CD4-positive, alpha-beta T cell (primary cell): ENCODE results near the gene STAT5B. TPM values are rescaled to one million over a fixed set of nuclear protein-coding genes. Genes with fewer than 3 reads are reported as not detected.
A peak's percentile ranks its signal among the peaks of the same experiment; 100 is the strongest.
"Not testable (repeated sequence)": the region's sequence is repeated elsewhere in the genome, so short reads cannot be mapped to it uniquely, and the experiment has no call there.

Experiments used
- ATAC-seq: fragments of 200-7000 bp; cut with Tn5 transposase; one replicate; pipeline ENCODE4 v1.10.0; 2022; ENCODE audit warnings: mild to moderate bottlenecking; ENCODE audit not compliant: poor library complexity
- CTCF ChIA-PET: fragments of 350-600 bp; sonication (Branson Sonifier 250); formaldehyde crosslinking; loops from one replicate; lab custom pipeline; 2021; ENCODE audit warnings: antibody characterized with exemption, inconsistent platforms; lab: Charles Lee
- POLR2A ChIA-PET: fragments of 350-600 bp; sonication (Branson Sonifier 250); formaldehyde crosslinking; loops from one replicate; lab custom pipeline; 2021; ENCODE audit warnings: antibody characterized with exemption, inconsistent platforms; lab: Charles Lee
- DNase-seq, 14 experiments: peaks; one replicate each; pipeline ENCODE4 v3.0.0-alpha.2; 2013 to 2020; ENCODE audit warnings: mixed read lengths in 2 of 14
- H3K27ac ChIP-seq, 2 donors: one replicate each; pipeline versions ENCODE4 v1.5.1 to v1.7.0; 2013; ENCODE audit warnings: low read length in 2 of 2, low read depth in 1 of 2, mild to moderate bottlenecking in 1 of 2
- H3K27me3 ChIP-seq, 2 experiments: 1 replicate in 1 of 2; 2 replicates in 1 of 2; pipeline versions ENCODE4 v1.6.1 to v1.7.0; 2013; ENCODE audit warnings: low read length in 2 of 2, control low read depth in 1 of 2, mild to moderate bottlenecking in 1 of 2, moderate library complexity in 1 of 2; ENCODE audit not compliant: insufficient read depth in 2 of 2, control insufficient read depth in 1 of 2
- H3K36me3 ChIP-seq: one replicate; pipeline ENCODE4 v1.6.1; 2013; ENCODE audit warnings: low read length, control low read depth; ENCODE audit not compliant: insufficient read depth
- H3K4me1 ChIP-seq: one replicate; pipeline ENCODE4 v1.6.1; 2013; ENCODE audit warnings: low read length, control low read depth; ENCODE audit not compliant: insufficient read depth
- H3K4me3 ChIP-seq: one replicate; pipeline ENCODE4 v1.5.1; 2013; ENCODE audit warnings: mild to moderate bottlenecking, low read length, moderate library complexity
- H3K9me3 ChIP-seq, 2 experiments: 1 replicate in 1 of 2; 2 replicates in 1 of 2; pipeline versions ENCODE4 v1.6.1 to v1.7.0; 2013; ENCODE audit warnings: low read length in 2 of 2, mild to moderate bottlenecking in 2 of 2, control low read depth in 1 of 2, moderate library complexity in 1 of 2; ENCODE audit not compliant: control insufficient read depth in 1 of 2, insufficient read depth in 1 of 2
- H3K27ac Mint-ChIP-seq: one replicate; pipeline ENCODE4 v1.8.0; 2020; ENCODE audit warnings: mixed read lengths
- H3K27me3 Mint-ChIP-seq: one replicate; pipeline ENCODE4 v1.8.0; 2021; ENCODE audit warnings: mixed read lengths
- H3K36me3 Mint-ChIP-seq: one replicate; pipeline ENCODE4 v1.8.0; 2021; ENCODE audit warnings: low read depth, mixed read lengths
- H3K4me1 Mint-ChIP-seq: one replicate; pipeline ENCODE4 v1.8.0; 2021; ENCODE audit warnings: low read depth, mixed read lengths
- H3K4me3 Mint-ChIP-seq: one replicate; pipeline ENCODE4 v1.8.0; 2020; ENCODE audit warnings: mild to moderate bottlenecking, mixed read lengths
- H3K9me3 Mint-ChIP-seq: one replicate; pipeline ENCODE4 v1.8.0; 2020; ENCODE audit warnings: mixed read lengths
- CTCF ChIP-seq: fragments of 200-600 bp; IDR thresholded peaks from one replicate; pipeline ENCODE4 v1.8.0; 2022; ENCODE audit warnings: antibody characterized with exemption, mild to moderate bottlenecking
- intact Hi-C, 2 experiments: fragments of 100-400 bp; cut with DNase I in 1 of 2; cut with micrococcal nuclease in 1 of 2; formaldehyde crosslinking; loops; one replicate each; pipeline versions ENCODE4 v1.15.1 to v1.9.0; 2023 to 2025; cut with DNase I, micrococcal nuclease
- total RNA-seq, 174 experiments: library from RNA in 2 of 174; stranded (reverse) in 2 of 174; gene quantifications; one replicate each; pipeline ENCODE4 v1.2.3 and lab custom pipeline; 2021 to 2026

Gene STAT5B
- total RNA-seq, 2 experiments from 2014 or later, result 99.4 to 104 TPM

- Histone ChIP-seq H3K4me1 (no peaks in the 10 kb centered on the region), H3K36me3 (peaks cover 91% of the 10 kb centered on the region), H3K27me3 (no peaks in the 10 kb centered on the region), H3K4me3 (no peak overlapping the region), H3K9me3 (no peaks in the 10 kb centered on the region), H3K27ac (no peak overlapping the region)
- ATAC-seq, result no peak
- TF ChIP-seq CTCF, result no peak
- no peaks in the 10 kb centered on the region for H3K27me3 Mint-ChIP-seq
- H3K4me1 Mint-ChIP-seq, result no peaks in the 10 kb centered on the region
- no peak for DNase-seq
- peaks cover 85% of the 10 kb centered on the region for H3K36me3 Mint-ChIP-seq
- ChIA-PET CTCF (interaction anchor here (1.7 kb wide), 1 partner anchor 10 kb away, joined by 5 read pairs; no protein-coding TSS in a partner anchor), POLR2A (interaction anchor here (0.6 to 1.5 kb wide), 2 partner anchors 18 to 1148 kb away, joined by 4 to 5 read pairs; partner anchors contain the start of gene GHDC)
- H3K9me3 Mint-ChIP-seq, result no peaks in the 10 kb centered on the region
- H3K4me3 Mint-ChIP-seq, result no peak overlapping the region
- no peak overlapping the region for H3K27ac Mint-ChIP-seq
- intact Hi-C loops, result no loop called here
Measured at GRCh38 chr17:42212382-42212781, 63.8 kb downstream of the STAT5B start.

- H3K4me1 ChIP-seq, H3K4me1 Mint-ChIP-seq, H3K9me3 ChIP-seq, DNase-seq, H3K4me3 Mint-ChIP-seq, H3K9me3 Mint-ChIP-seq, H3K4me3 ChIP-seq, H3K27ac ChIP-seq, intact Hi-C loops, H3K27ac Mint-ChIP-seq, H3K27me3 ChIP-seq, ATAC-seq, H3K27me3 Mint-ChIP-seq: not testable (repeated sequence)
- ChIA-PET CTCF (interaction anchor here (1.7 kb wide), 1 partner anchor 10 kb away, joined by 5 read pairs; no protein-coding TSS in a partner anchor), POLR2A (interaction anchor here (1.5 kb wide), 1 partner anchor 18 kb away, joined by 4 read pairs; the partner anchor contains the start of gene GHDC)
- H3K36me3 Mint-ChIP-seq, result peaks cover 85% of the 10 kb centered on the region
- H3K36me3 ChIP-seq, result peaks cover 91% of the 10 kb centered on the region
Measured at GRCh38 chr17:42211921-42212341, 64.3 kb downstream of the STAT5B start.

- Histone ChIP-seq H3K27ac (no peak overlapping the region), H3K4me1 (no peaks in the 10 kb centered on the region), H3K36me3 (peaks cover 89% of the 10 kb centered on the region), H3K9me3 (no peaks in the 10 kb centered on the region), H3K27me3 (no peaks in the 10 kb centered on the region), H3K4me3 (no peak overlapping the region)
- DNase-seq (no peak), ATAC-seq (no peak)
- intact Hi-C loops, result no loop called here
- Mint-ChIP-seq H3K27ac (no peak overlapping the region), H3K4me3 (no peak overlapping the region), H3K9me3 (no peaks in the 10 kb centered on the region), H3K36me3 (peaks cover 83% of the 10 kb centered on the region), H3K27me3 (no peaks in the 10 kb centered on the region), H3K4me1 (no peaks in the 10 kb centered on the region)
- ChIA-PET CTCF (no interaction called here), POLR2A (no interaction called here)
- no peak for TF ChIP-seq CTCF
Measured at GRCh38 chr17:42210046-42210445, 66.1 kb downstream of the STAT5B start.

- H3K36me3 ChIP-seq, result peaks cover 85% of the 10 kb centered on the region
- CTCF ChIA-PET, result interaction anchor here (0.7 to 2.9 kb wide), 2 partner anchors 17 to 293 kb away, joined by 3 to 11 read pairs; no protein-coding TSS in a partner anchor
- Mint-ChIP-seq H3K36me3 (peaks cover 88% of the 10 kb centered on the region), H3K27ac (peak overlapping the region; percentile 7)
- POLR2A ChIA-PET, H3K4me3 Mint-ChIP-seq, DNase-seq, H3K4me3 ChIP-seq, H3K4me1 Mint-ChIP-seq, ATAC-seq, H3K4me1 ChIP-seq, H3K27me3 ChIP-seq, H3K9me3 Mint-ChIP-seq, intact Hi-C loops, H3K27ac ChIP-seq, H3K9me3 ChIP-seq, H3K27me3 Mint-ChIP-seq: not testable (repeated sequence)
Measured at GRCh38 chr17:42206153-42206612, 70.0 kb downstream of the STAT5B start.
